NCI-H446 treated with DMSO at 0.1 percent for 48 hours (cell line): ENCODE measurements around the gene RAET1G.
"Not testable (repeated sequence)": the region's sequence is repeated elsewhere in the genome, so short reads cannot be mapped to it uniquely, and the experiment has no call there.

ENCODE experiments used
- DNase-seq: peaks from one replicate; lab custom pipeline; 2025; lab: John Stamatoyannopoulos, UW

The RAET1G gene

GRCh38 chr6:149922642-149923326, at the start of gene RAET1G:
Gene RAET1G, minus strand, starts transcription at chr6:149923121. Its CDS starts 111 bp downstream, at chr6:149923010.
- DNase-seq: peak; percentile 61

- DNase-seq: no peak
These were observed 46.7 kb upstream of the RAET1G start for GRCh38 chr6:149969635-149970034.

- DNase-seq: not testable (repeated sequence)
These were observed 46.0 kb upstream of the RAET1G start for GRCh38 chr6:149968909-149969308.

- not testable (repeated sequence) for DNase-seq
These were observed 45.1 kb upstream of the RAET1G start for GRCh38 chr6:149967999-149968398.

- DNase-seq: no peak
These were observed 44.7 kb upstream of the RAET1G start for GRCh38 chr6:149967591-149967990.

- not testable (repeated sequence) for DNase-seq
These were observed 43.4 kb upstream of the RAET1G start for GRCh38 chr6:149966319-149966718.

- no peak for DNase-seq
These were observed 42.5 kb upstream of the RAET1G start for GRCh38 chr6:149965194-149966020.

- DNase-seq: no peak
These were observed 41.6 kb upstream of the RAET1G start for GRCh38 chr6:149964308-149965193.

- DNase-seq: peak; percentile 65
These were observed 40.8 kb upstream of the RAET1G start, which contains the start of gene ULBP1 for GRCh38 chr6:149963462-149964307. Gene ULBP1, plus strand, starts transcription at chr6:149963943. Its CDS starts 107 bp downstream, at chr6:149964050.

GRCh38 chr6:149963212-149963461, 40.2 kb upstream of the RAET1G start:
- DNase-seq: peak; percentile 34

- DNase-seq: no peak
These were observed 39.7 kb upstream of the RAET1G start for GRCh38 chr6:149962461-149963211.

GRCh38 chr6:149961728-149962425, 39.0 kb upstream of the RAET1G start:
- DNase-seq: no peak

- no peak for DNase-seq
These were observed 37.6 kb upstream of the RAET1G start for GRCh38 chr6:149960488-149960887.

- not testable (repeated sequence) for DNase-seq
These were observed 36.9 kb upstream of the RAET1G start for GRCh38 chr6:149959806-149960205.

- not testable (repeated sequence) for DNase-seq
These were observed 35.2 kb upstream of the RAET1G start for GRCh38 chr6:149958124-149958523.

- not testable (repeated sequence) for DNase-seq
These were observed 32.9 kb upstream of the RAET1G start for GRCh38 chr6:149955654-149956317.

GRCh38 chr6:149954984-149955653, 32.2 kb upstream of the RAET1G start:
- DNase-seq: not testable (repeated sequence)

- not testable (repeated sequence) for DNase-seq
These were observed 31.5 kb upstream of the RAET1G start for GRCh38 chr6:149954328-149954983.
